ENCODE data around the gene MYH1. TPM values are rescaled to one million over a fixed set of nuclear protein-coding genes. Genes with fewer than 3 reads are reported as not detected.

MYH1 gene
- total RNA-seq (under 1 TPM; 0.47 to 0.93 TPM), polyA plus RNA-seq (ENCODE audit: insufficient read depth, low read depth, low replicate concordance) (3.0 TPM)
- long read RNA-seq, donor 1, result 0 reads
- long read RNA-seq, donor 2, result 0 reads

DNA sequence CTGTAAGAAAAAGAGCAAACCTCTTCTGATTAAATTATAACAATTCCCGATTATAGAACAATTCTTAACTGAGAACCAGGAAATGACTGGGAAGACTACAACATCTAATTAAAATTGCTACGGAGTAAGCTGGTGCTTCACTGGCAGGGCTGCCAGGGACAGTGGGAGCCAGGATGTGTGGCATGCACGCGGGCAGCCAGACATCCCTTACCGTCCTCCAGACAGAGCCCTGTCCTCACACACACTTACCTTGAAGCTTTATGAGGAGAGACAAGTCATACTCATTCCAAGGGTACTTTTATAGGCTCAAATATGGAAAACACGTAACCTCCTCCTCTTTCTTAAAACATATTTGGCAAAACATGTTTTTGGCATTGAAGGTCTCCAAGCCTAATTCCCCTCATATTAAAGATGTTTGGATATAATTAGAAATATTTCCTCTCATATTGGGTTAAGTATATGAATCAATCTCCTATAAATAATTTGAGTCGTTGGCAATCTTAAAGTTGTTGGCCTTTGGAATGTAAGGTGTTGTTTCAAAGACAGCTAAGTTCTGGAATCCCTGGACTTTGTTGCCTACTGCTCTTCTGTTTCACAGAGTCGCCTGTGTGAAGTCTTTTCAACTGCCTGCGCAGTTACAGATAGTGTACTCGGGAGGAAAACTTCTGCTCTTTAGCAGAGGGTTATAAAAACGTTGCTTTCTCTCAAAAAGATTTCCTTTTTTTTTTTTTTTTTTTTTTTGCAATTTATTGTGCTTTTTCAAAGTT lies at the start of gene MYH1:
MYH1 (minus strand) TSS at position 272 of the 767 bp plus-strand sequence. CDS start 1,900 bp downstream, outside the sequence.
- WGBS, 2 donors, result 74 to 77% methylated on average over 11 of the region's 11 CpGs
- TF ChIP-seq, protein P1, sequence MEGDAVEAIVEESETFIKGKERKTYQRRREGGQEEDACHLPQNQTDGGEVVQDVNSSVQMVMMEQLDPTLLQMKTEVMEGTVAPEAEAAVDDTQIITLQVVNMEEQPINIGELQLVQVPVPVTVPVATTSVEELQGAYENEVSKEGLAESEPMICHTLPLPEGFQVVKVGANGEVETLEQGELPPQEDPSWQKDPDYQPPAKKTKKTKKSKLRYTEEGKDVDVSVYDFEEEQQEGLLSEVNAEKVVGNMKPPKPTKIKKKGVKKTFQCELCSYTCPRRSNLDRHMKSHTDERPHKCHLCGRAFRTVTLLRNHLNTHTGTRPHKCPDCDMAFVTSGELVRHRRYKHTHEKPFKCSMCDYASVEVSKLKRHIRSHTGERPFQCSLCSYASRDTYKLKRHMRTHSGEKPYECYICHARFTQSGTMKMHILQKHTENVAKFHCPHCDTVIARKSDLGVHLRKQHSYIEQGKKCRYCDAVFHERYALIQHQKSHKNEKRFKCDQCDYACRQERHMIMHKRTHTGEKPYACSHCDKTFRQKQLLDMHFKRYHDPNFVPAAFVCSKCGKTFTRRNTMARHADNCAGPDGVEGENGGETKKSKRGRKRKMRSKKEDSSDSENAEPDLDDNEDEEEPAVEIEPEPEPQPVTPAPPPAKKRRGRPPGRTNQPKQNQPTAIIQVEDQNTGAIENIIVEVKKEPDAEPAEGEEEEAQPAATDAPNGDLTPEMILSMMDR (IDR thresholded peaks at IDR 0.05), result no peak
- TF ChIP-seq POLR2A (IDR thresholded peaks at IDR 0.05), result no peak
- H3K27ac ChIP-seq, result no peak within 1 kb of the TSS

GRCh38 chr17:10563991-10564660 lies 45.8 kb upstream of the MYH1 start:
- DNase-seq, result no peak
- TF ChIP-seq, protein P1 (IDR thresholded peaks at IDR 0.05), result no peak
- no peak for TF ChIP-seq POLR2A (IDR thresholded peaks at IDR 0.05)
- Histone ChIP-seq H3K4me1 (no peaks in the 10 kb centered on the region), H3K27ac (no peak overlapping the region), H3K9me3 (no peaks in the 10 kb centered on the region), H3K36me3 (ENCODE audit: low read depth, missing control alignments) (no peaks in the 10 kb centered on the region), H3K4me3 (no peak overlapping the region), H3K27me3 (no peaks in the 10 kb centered on the region)
- intact Hi-C loops (cut with DNase I; ENCODE audit: low total_unique reads), result no loop called here
- 78 to 89% methylated on average over 2 of the region's 2 CpGs for WGBS, 2 donors

More for the DNA sequence above, at the start of gene MYH1:
- Histone ChIP-seq H3K4me1 (no peaks in the 10 kb centered on the region), H3K36me3 (ENCODE audit: low read depth, missing control alignments) (no peaks in the 10 kb centered on the region), H3K4me3 (no peak within 1 kb of the TSS), H3K27me3 (no peaks in the 10 kb centered on the region), H3K9me3 (no peaks in the 10 kb centered on the region)
- intact Hi-C loops (cut with DNase I; ENCODE audit: low total_unique reads), result no loop called here
- no peak for DNase-seq

GRCh38 chr17:10558049-10558448 lies 39.7 kb upstream of the MYH1 start:
- no peaks in the 10 kb centered on the region for H3K27me3 ChIP-seq
- intact Hi-C loops (cut with DNase I; ENCODE audit: low total_unique reads), result no loop called here
- no peak for DNase-seq
- TF ChIP-seq, protein P1 (IDR thresholded peaks at IDR 0.05), result no peak
- TF ChIP-seq POLR2A (IDR thresholded peaks at IDR 0.05), result no peak
- H3K9me3 ChIP-seq, result no peaks in the 10 kb centered on the region
- no peak overlapping the region for H3K4me3 ChIP-seq
- H3K36me3 ChIP-seq (ENCODE audit: low read depth, missing control alignments), result no peaks in the 10 kb centered on the region
- H3K4me1 ChIP-seq, result no peaks in the 10 kb centered on the region
- H3K27ac ChIP-seq, result no peak overlapping the region
- WGBS, 2 donors, result 82 to 84% methylated on average over 6 of the region's 6 CpGs

- TF ChIP-seq POLR2A (IDR thresholded peaks at IDR 0.05), result no peak
- TF ChIP-seq, protein P1 (IDR thresholded peaks at IDR 0.05), result no peak
- H3K36me3 ChIP-seq (ENCODE audit: low read depth, missing control alignments), result no peaks in the 10 kb centered on the region
- H3K27me3 ChIP-seq, result no peaks in the 10 kb centered on the region
- intact Hi-C loops (cut with DNase I; ENCODE audit: low total_unique reads), result no loop called here
- WGBS, 2 donors, result 67 to 76% methylated on average over 1 of the region's 1 CpG
- no peak overlapping the region for H3K27ac ChIP-seq
- DNase-seq, result no peak
- no peaks in the 10 kb centered on the region for H3K9me3 ChIP-seq
- H3K4me3 ChIP-seq, result no peak overlapping the region
- H3K4me1 ChIP-seq, result no peaks in the 10 kb centered on the region
These were observed 39.1 kb upstream of the MYH1 start for GRCh38 chr17:10557422-10557821.

All from testis (tissue), 5 donors.